ENCODE data around the gene FAM185A.
"Not testable (repeated sequence)": the region's sequence is repeated elsewhere in the genome, so short reads cannot be mapped to it uniquely, and the experiment has no call there.

DNA sequence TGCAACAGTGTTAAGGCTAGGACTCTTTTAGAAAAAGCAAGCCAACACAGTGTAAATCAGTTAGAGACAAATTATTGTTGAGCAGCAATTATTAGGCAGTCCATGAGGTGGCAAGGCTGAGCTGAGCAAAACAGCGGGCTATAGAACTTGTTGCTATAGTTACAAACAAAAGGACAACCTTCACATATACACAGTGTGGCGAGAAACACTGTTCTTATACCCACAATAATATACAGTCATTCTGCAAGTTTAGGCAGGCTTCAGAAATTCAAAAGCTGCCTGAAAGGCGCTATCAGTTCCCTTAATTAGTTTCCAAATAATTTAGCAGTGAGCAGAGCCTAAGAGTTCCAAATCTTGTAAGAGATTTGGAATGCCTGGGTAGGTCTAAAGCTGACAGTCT lies 33.1 kb upstream of the FAM185A start:
- TF ChIP-seq EZH2 (IDR thresholded peaks at IDR 0.05; ENCODE audit: borderline replicate concordance, low read length) = not testable (repeated sequence)
- TF ChIP-seq, protein P1, sequence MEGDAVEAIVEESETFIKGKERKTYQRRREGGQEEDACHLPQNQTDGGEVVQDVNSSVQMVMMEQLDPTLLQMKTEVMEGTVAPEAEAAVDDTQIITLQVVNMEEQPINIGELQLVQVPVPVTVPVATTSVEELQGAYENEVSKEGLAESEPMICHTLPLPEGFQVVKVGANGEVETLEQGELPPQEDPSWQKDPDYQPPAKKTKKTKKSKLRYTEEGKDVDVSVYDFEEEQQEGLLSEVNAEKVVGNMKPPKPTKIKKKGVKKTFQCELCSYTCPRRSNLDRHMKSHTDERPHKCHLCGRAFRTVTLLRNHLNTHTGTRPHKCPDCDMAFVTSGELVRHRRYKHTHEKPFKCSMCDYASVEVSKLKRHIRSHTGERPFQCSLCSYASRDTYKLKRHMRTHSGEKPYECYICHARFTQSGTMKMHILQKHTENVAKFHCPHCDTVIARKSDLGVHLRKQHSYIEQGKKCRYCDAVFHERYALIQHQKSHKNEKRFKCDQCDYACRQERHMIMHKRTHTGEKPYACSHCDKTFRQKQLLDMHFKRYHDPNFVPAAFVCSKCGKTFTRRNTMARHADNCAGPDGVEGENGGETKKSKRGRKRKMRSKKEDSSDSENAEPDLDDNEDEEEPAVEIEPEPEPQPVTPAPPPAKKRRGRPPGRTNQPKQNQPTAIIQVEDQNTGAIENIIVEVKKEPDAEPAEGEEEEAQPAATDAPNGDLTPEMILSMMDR (conservative IDR thresholded peaks at IDR 0.05 in 1 of 2, IDR thresholded peaks at IDR 0.05 in 1 of 2; ENCODE audit: extremely low read depth in 1 of 2, insufficient read depth in 1 of 2, low read depth in 1 of 2, low read length in 2 of 2) = peak in 1 of 2 donors; percentile 16
